Left cardiac atrium (tissue), 4 donors: ENCODE data around the gene CASP2. TPM values are rescaled to one million over a fixed set of nuclear protein-coding genes. Genes with fewer than 3 reads are reported as not detected.

Experiments
- ATAC-seq, 2 donors: fragments of 200-7000 bp; cut with Tn5 transposase; one replicate each; pipeline ENCODE4 v1.9.1; 2020; ENCODE audit warnings: mild to moderate bottlenecking in 2 of 2, moderate library complexity in 2 of 2
- DNase-seq: peaks from one replicate; pipeline ENCODE4 v3.0.0-alpha.2; 2020
- intact Hi-C, 2 donors: fragments of 100-400 bp; cut with DNase I; formaldehyde crosslinking; loops; one replicate each; pipeline versions ENCODE4 v1.14.1 to v1.15.1; 2022 to 2023
- total RNA-seq, 2 donors: library from RNA; stranded (reverse); fragmentation: NEBNext Ultra II Directional; extraction: Animal tissue kit (Norgen Biotek cat#: 25700); gene quantifications; one replicate each; pipeline ENCODE4 v1.2.1, GENCODE V29; 2021
- donor health status: DM: no; HTN: yes; CAD: no.
- donor health status: DM: no; HTN: yes; CAD: no; lungs with severe emphysema.
- donor health status: DM: yes; HTN: yes; CAD: no.
- donor health status: Dilated cardiomyopathy.

The CASP2 gene
- total RNA-seq, 2 donors from 2014 or later, result 8.0 to 12.4 TPM

DNA sequence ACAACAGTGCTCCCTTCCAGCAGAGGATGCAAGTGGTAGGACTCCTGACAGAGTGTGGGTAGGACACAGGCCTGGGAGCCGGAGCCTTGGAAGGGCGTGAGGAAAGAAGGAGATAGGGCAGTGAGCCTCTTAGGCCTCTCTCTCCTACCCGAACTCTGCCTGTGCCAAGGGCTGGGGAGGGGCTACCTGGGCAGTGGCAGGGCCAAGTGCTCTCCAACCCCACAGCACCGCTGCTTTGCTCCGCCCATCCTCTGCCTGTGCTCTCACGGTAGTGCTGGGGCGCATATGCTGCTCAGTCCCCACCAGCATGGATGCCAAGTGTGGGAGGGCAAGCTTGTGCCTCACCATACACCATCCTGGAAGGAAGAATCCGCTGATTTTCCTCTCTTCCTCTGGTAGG is 66.8 kb downstream of the CASP2 start:
- DNase-seq (no peak), ATAC-seq (no peak)
- intact Hi-C loops, result loop anchor here in 1 of 2 donors (10.0 kb wide), 1 partner anchor 110 kb away; no protein-coding TSS in a partner anchor

DNA sequence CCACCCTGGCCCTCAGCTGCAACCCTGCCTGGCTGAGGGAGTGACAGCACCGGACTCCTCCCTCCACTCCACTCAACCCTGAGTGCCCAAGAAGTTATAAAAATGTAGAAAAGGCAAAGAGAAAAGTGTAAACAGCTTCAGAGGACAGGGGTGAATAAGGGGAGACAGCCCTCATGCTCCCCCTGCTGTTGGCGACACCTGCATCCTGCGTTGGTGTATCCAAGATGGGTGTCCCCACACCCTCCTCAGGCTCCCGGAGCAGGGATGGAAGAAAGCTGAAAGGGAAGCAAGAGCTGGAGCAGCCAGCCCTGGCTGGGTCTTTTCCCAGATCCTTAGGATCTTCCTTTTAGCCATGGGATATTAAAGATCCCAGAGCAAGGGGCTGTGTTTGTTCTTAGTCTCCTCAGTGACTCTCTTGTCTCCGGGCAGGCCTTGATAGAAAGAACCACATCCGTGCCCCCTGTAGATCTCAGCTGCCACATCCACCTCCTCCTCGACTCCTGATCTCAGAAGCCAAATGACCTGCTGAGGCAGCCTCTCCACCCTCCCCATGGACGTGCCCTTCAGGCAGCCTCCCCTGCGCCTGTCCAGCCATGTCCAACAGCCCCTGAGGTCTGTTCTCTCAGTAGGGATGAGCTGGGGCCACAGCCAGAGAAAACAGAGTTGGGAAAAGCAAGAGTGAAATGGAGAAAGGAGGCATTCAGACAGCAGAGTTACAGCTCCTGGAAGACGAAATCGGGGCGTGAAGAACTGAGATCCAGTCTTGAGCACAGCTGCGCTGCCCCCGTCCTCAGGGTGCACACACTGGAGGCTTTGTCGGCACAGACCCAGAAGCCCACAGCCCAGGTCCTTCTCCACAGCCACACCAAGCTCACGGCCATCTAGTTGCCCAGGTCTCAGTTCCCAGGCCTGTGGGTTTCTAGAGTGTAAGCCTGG is 67.6 kb downstream of the CASP2 start:
- DNase-seq (no peak), ATAC-seq (no peak)
- intact Hi-C loops, result loop anchor here in 1 of 2 donors (10.0 kb wide), 1 partner anchor 111 kb away; no protein-coding TSS in a partner anchor

DNA sequence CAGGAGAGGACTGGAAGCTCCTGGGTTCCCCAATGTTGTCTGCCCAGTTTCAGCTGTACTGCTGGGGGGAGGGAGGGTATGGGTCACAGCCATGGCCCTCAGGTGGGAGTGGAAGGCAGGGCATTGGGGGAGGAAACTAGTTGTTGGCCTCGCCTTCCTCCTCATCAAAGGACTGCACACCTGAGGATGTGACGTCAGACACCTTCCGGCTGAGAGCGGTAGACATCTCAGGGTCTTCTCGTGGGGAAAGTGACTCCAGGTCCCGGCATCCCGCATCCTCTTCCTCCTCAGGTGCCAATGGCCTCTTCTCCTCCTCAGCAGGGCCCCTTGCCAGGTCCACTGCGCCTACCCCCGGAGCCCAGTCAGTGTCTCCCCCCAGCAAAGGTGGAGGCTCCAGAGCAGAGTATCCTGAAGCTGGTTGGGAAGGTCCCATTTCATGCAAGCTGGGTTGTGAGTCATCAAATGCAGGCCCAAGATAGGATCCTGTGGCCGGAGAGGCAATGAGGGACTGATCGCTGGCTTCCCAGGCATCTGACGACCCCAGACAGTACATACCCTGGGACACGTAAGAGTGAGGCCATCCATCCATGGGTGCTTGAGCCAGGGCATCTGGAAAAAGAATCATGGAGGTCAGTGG is 68.4 kb downstream of the CASP2 start:
- DNase-seq (no peak), ATAC-seq (no peak)
- intact Hi-C loops, result loop anchor here in 1 of 2 donors (10.0 kb wide), 1 partner anchor 112 kb away; no protein-coding TSS in a partner anchor

Other genes with a start within 250 kb of the CASP2 start
- gene OR6V1, start 236.0 kb upstream of the CASP2 start, total RNA-seq, result not detected
- gene PIP, start 156.3 kb upstream of the CASP2 start, total RNA-seq, result not detected
- not detected for gene TAS2R39, start 104.9 kb upstream of the CASP2 start, total RNA-seq
- gene TAS2R40, start 66.3 kb upstream of the CASP2 start, total RNA-seq, result not detected
- 100 to 1,000 TPM; 185 to 195 TPM for gene GSTK1, start 24.9 kb upstream of the CASP2 start, total RNA-seq
- 1 to 10 TPM; 2.3 to 4.1 TPM for gene TMEM139, start 3.4 kb upstream of the CASP2 start, total RNA-seq
- gene CLCN1, start 27.8 kb downstream of the CASP2 start, total RNA-seq, result not detected
- under 1 TPM; 0.29 to 0.97 TPM for gene FAM131B, start 74.4 kb downstream of the CASP2 start, total RNA-seq
- 100 to 1,000 TPM in 1 of 2 donors, 10 to 100 TPM in 1; 79.1 to 156 TPM for gene ZYX, start 93.0 kb downstream of the CASP2 start, total RNA-seq
- gene EPHA1, start 120.5 kb downstream of the CASP2 start, total RNA-seq, result under 1 TPM; 0.16 to 0.71 TPM
- gene TAS2R60, start 155.1 kb downstream of the CASP2 start, total RNA-seq, result not detected
- under 1 TPM in 1 of 2 donors, not detected in 1; 0.26 TPM for gene TAS2R41, start 189.5 kb downstream of the CASP2 start, total RNA-seq